Endodermal cell (in vitro differentiated cells): ENCODE measurements around the gene BAD. TPM values are rescaled to one million over a fixed set of nuclear protein-coding genes. Genes with fewer than 3 reads are reported as not detected.

Source experiments
- DNase-seq: peaks from one replicate; pipeline ENCODE4 v3.0.0-alpha.2; 2017
- H3K27ac ChIP-seq: 2 replicates; pipeline ENCODE4 v1.5.1; 2013; ENCODE audit warnings: mild to moderate bottlenecking, low read depth, low read length, moderate library complexity
- H3K27me3 ChIP-seq: 2 replicates; pipeline ENCODE4 v1.6.1; 2013; ENCODE audit warnings: mild to moderate bottlenecking, low read length, moderate library complexity; ENCODE audit not compliant: insufficient read depth, control insufficient read depth, poor library complexity, severe bottlenecking
- H3K36me3 ChIP-seq: 2 replicates; pipeline ENCODE4 v1.7.0; 2013; ENCODE audit warnings: mild to moderate bottlenecking, low read length, moderate library complexity; ENCODE audit not compliant: control insufficient read depth, insufficient read depth
- H3K4me1 ChIP-seq: one replicate; pipeline ENCODE4 v1.7.0; 2013; ENCODE audit warnings: low read length; ENCODE audit not compliant: control insufficient read depth, insufficient read depth
- H3K4me3 ChIP-seq: 2 replicates; pipeline ENCODE4 v1.5.1; 2013; ENCODE audit warnings: mild to moderate bottlenecking, low read length, moderate library complexity
- H3K9ac ChIP-seq: 2 replicates; pipeline ENCODE4 v1.6.1; 2013; ENCODE audit warnings: mild to moderate bottlenecking, low read length, moderate library complexity; ENCODE audit not compliant: poor library complexity, severe bottlenecking; ENCODE audit errors: extremely low read depth
- H3K9me3 ChIP-seq: 2 replicates; pipeline ENCODE4 v1.6.1; 2013; ENCODE audit warnings: mild to moderate bottlenecking, low read length, moderate library complexity; ENCODE audit not compliant: control insufficient read depth
- H3K27ac Mint-ChIP-seq: 2 replicates; pipeline ENCODE4 v1.8.0; 2020; ENCODE audit warnings: mixed read lengths
- H3K27me3 Mint-ChIP-seq: 2 replicates; pipeline ENCODE4 v1.8.0; 2021; ENCODE audit warnings: mild to moderate bottlenecking, mixed read lengths; ENCODE audit not compliant: insufficient read depth
- H3K36me3 Mint-ChIP-seq: 2 replicates; pipeline ENCODE4 v1.8.0; 2020; ENCODE audit warnings: low read depth, mixed read lengths
- H3K4me1 Mint-ChIP-seq: 2 replicates; pipeline ENCODE4 v1.8.0; 2020; ENCODE audit warnings: mixed read lengths
- H3K4me3 Mint-ChIP-seq: 2 replicates; pipeline ENCODE4 v1.8.0; 2020; ENCODE audit warnings: mild to moderate bottlenecking, moderate library complexity, mixed read lengths
- H3K9me3 Mint-ChIP-seq: 2 replicates; pipeline ENCODE4 v1.8.0; 2020; ENCODE audit warnings: mild to moderate bottlenecking, mixed read lengths
- WGBS, 2 experiments: methylation state at CpG; one replicate each; pipeline versions ENCODE4 v1.1.5 to v1.1.7; 2013; ENCODE audit warnings: missing lambda C conversion rate in 2 of 2, mixed read lengths in 1 of 2; ENCODE audit not compliant: insufficient coverage in 1 of 2, insufficient read length in 1 of 2; 5-methylcytosine and 5-hydroxymethylcytosine counted together
- total RNA-seq, 2 donors: library from RNA; stranded (reverse); fragmentation: NEBNext Ultra II Directional in 1 of 2; extraction: Animal tissue kit (Norgen Biotek cat#: 25700) in 1 of 2; gene quantifications; 2 replicates in 1 of 2; 3 replicates in 1 of 2; pipeline ENCODE4 v1.2.1, GENCODE V29; 2021
- TF ChIP-seq, protein P1 (sequence below): fragments of 200-600 bp; sonication (generic); conservative IDR thresholded peaks from 2 replicates; pipeline ENCODE4 v1.5.0; 2021; ENCODE audit warnings: antibody characterized with exemption, mild to moderate bottlenecking

The BAD gene
- total RNA-seq, 2 donors from 2014 or later, result 42.3 to 48.2 TPM

DNA sequence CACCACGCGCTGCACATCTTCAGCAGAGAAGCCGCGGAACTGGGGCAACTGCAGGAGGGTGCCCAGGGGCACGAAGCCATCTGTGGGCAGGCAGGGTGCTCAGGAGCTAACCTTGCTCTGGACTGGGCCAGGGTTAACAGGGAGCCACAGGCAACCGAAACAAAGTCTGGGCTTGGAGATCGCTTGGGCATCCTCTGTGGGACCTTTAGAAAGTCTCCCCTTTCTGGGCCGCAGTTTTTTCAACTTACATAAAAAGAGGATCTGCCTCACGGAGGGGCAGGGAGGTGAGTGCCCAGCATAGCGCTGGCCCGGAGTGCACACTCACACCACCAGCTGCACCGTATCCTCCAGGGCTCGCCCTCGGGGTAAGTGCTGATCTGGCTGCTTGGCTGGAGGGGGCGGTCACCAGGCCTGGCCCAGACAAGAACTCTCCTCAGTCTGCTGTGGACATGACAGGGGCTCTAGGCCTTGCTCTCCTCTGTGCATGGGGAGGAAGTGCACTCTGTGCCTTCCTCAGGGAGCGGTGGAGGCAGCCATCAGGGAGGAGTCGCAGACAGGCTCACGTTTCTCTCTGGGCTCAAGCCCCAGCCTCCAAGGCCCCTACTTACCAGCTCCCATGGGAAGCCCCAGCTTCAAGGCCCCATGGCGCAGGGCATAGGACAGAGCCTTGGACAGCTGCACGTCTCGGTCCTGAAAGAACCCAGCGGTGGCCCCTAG, 59.4 kb downstream of the BAD start:
- peaks cover 4% of the 10 kb centered on the region for H3K4me1 ChIP-seq
- peaks cover 5% of the 10 kb centered on the region for H3K36me3 ChIP-seq
- Mint-ChIP-seq H3K27me3 (no peaks in the 10 kb centered on the region), H3K36me3 (no peaks in the 10 kb centered on the region), H3K9me3 (no peaks in the 10 kb centered on the region), H3K4me3 (peak overlapping the region; percentile 74), H3K27ac (peak overlapping the region; percentile 74), H3K4me1 (peaks cover 11% of the 10 kb centered on the region)
- H3K27ac ChIP-seq, result no peak overlapping the region
- H3K9ac ChIP-seq, result peak overlapping the region; percentile 57
- no peaks in the 10 kb centered on the region for H3K9me3 ChIP-seq
- TF ChIP-seq, protein P1, sequence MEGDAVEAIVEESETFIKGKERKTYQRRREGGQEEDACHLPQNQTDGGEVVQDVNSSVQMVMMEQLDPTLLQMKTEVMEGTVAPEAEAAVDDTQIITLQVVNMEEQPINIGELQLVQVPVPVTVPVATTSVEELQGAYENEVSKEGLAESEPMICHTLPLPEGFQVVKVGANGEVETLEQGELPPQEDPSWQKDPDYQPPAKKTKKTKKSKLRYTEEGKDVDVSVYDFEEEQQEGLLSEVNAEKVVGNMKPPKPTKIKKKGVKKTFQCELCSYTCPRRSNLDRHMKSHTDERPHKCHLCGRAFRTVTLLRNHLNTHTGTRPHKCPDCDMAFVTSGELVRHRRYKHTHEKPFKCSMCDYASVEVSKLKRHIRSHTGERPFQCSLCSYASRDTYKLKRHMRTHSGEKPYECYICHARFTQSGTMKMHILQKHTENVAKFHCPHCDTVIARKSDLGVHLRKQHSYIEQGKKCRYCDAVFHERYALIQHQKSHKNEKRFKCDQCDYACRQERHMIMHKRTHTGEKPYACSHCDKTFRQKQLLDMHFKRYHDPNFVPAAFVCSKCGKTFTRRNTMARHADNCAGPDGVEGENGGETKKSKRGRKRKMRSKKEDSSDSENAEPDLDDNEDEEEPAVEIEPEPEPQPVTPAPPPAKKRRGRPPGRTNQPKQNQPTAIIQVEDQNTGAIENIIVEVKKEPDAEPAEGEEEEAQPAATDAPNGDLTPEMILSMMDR, result no peak
- WGBS, 2 experiments, result 84 to 86% methylated on average over 13 to 22 of the region's 22 CpGs
- DNase-seq, result peak; percentile 54
- H3K4me3 ChIP-seq, result peak overlapping the region; percentile 92
- no peaks in the 10 kb centered on the region for H3K27me3 ChIP-seq

GRCh38 chr11:64224151-64224890, 60.1 kb downstream of the BAD start:
- Histone ChIP-seq H3K4me3 (no peak overlapping the region), H3K27ac (no peak overlapping the region), H3K4me1 (peaks cover 4% of the 10 kb centered on the region), H3K9me3 (no peaks in the 10 kb centered on the region), H3K36me3 (peaks cover 5% of the 10 kb centered on the region), H3K27me3 (no peaks in the 10 kb centered on the region), H3K9ac (no peak overlapping the region)
- peaks cover 10% of the 10 kb centered on the region for H3K4me1 Mint-ChIP-seq
- no peak overlapping the region for H3K27ac Mint-ChIP-seq
- H3K27me3 Mint-ChIP-seq, result no peaks in the 10 kb centered on the region
- TF ChIP-seq, protein P1, result no peak
- H3K36me3 Mint-ChIP-seq, result no peaks in the 10 kb centered on the region
- H3K9me3 Mint-ChIP-seq, result no peaks in the 10 kb centered on the region
- DNase-seq, result peak; percentile 45
- peak overlapping the region; percentile 74 for H3K4me3 Mint-ChIP-seq
- 93 to 98% methylated on average over 13 to 17 of the region's 17 CpGs for WGBS, 2 experiments

DNA sequence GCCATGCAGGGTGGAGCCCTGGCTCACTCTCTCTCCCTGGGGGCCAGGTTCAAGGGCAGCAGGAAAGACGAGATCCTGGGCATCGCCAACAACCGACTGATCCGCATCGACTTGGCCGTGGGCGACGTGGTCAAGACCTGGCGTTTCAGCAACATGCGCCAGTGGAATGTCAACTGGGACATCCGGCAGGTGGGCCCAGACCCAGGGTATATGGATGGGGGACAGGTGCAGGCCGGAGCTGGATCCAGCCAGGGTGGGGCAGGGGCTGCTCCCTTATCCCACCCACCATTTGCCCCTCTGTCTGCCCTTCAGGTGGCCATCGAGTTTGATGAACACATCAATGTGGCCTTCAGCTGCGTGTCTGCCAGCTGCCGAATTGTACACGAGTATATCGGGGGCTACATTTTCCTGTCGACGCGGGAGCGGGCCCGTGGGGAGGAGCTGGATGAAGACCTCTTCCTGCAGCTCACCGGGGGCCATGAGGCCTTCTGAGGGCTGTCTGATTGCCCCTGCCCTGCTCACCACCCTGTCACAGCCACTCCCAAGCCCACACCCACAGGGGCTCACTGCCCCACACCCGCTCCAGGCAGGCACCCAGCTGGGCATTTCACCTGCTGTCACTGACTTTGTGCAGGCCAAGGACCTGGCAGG, 61.3 kb downstream of the BAD start:
- Histone ChIP-seq H3K27ac (no peak overlapping the region), H3K4me1 (peaks cover 4% of the 10 kb centered on the region), H3K36me3 (peaks cover 5% of the 10 kb centered on the region), H3K9me3 (no peaks in the 10 kb centered on the region), H3K4me3 (no peak overlapping the region), H3K9ac (no peak overlapping the region), H3K27me3 (no peaks in the 10 kb centered on the region)
- TF ChIP-seq, protein P1, result no peak
- H3K4me3 Mint-ChIP-seq, result no peak overlapping the region
- peaks cover 10% of the 10 kb centered on the region for H3K4me1 Mint-ChIP-seq
- peaks cover 1% of the 10 kb centered on the region for H3K36me3 Mint-ChIP-seq
- H3K27me3 Mint-ChIP-seq, result no peaks in the 10 kb centered on the region
- H3K27ac Mint-ChIP-seq, result no peak overlapping the region
- WGBS, 2 experiments, result 97% methylated on average over 13 to 24 of the region's 24 CpGs
- no peak for DNase-seq
- H3K9me3 Mint-ChIP-seq, result no peaks in the 10 kb centered on the region
